CD14-positive monocyte (primary cell): ENCODE data around the gene NRXN3. TPM values are rescaled to one million over a fixed set of nuclear protein-coding genes. Genes with fewer than 3 reads are reported as not detected.

ENCODE experiments used
- DNase-seq, 3 donors: peaks; one replicate each; pipeline ENCODE4 v3.0.0-alpha.2; 2011 to 2022
- H2AFZ ChIP-seq: 2 replicates; pipeline ENCODE4 v1.6.0; 2012; ENCODE audit warnings: mild to moderate bottlenecking, low read depth, low read length, inconsistent platforms; ENCODE audit not compliant: insufficient read depth, poor library complexity, severe bottlenecking
- H3K27ac ChIP-seq, 2 donors: 1 replicate in 1 of 2; 2 replicates in 1 of 2; pipeline ENCODE4 v1.5.1; 2012 to 2013; ENCODE audit warnings: low read length in 2 of 2, control low read depth in 1 of 2, inconsistent platforms in 1 of 2, low read depth in 1 of 2, mild to moderate bottlenecking in 1 of 2
- H3K27me3 ChIP-seq, 2 donors: one replicate each; pipeline versions ENCODE4 v1.6.0 to v1.6.1; 2011 to 2013; ENCODE audit warnings: low read length in 2 of 2; ENCODE audit not compliant: control insufficient read depth in 2 of 2, insufficient read depth in 2 of 2
- H3K36me3 ChIP-seq, 2 donors: replicated peaks in 1 of 2; 1 replicate in 1 of 2; 2 replicates in 1 of 2; pipeline versions ENCODE4 v1.5.1 to v1.6.1; 2012 to 2013; ENCODE audit warnings: low read length in 2 of 2, control low read depth in 1 of 2, inconsistent platforms in 1 of 2, mild to moderate bottlenecking in 1 of 2; ENCODE audit not compliant: insufficient read depth in 2 of 2, control insufficient read depth in 1 of 2
- H3K4me1 ChIP-seq, 2 donors: 1 replicate in 1 of 2; 2 replicates in 1 of 2; pipeline versions ENCODE4 v1.5.1 to v1.6.1; 2012 to 2013; ENCODE audit warnings: low read length in 2 of 2, control low read depth in 1 of 2, inconsistent platforms in 1 of 2, mild to moderate bottlenecking in 1 of 2, moderate library complexity in 1 of 2; ENCODE audit not compliant: insufficient read depth in 2 of 2, control insufficient read depth in 1 of 2
- H3K4me2 ChIP-seq: replicated peaks from 2 replicates; pipeline ENCODE3; 2012; ENCODE audit warnings: low read length, moderate library complexity, mild to moderate bottlenecking; ENCODE audit not compliant: poor library complexity, severe bottlenecking; ENCODE audit errors: extremely low read depth
- H3K4me3 ChIP-seq, 3 experiments: fragments of 200-600 bp in 1 of 3; sonication (generic) in 1 of 3; replicated peaks in 1 of 3; 1 replicate in 2 of 3; 2 replicates in 1 of 3; pipeline ENCODE4 v1.5.1; 2011 to 2013; ENCODE audit warnings: low read length in 3 of 3, mild to moderate bottlenecking in 3 of 3, control low read depth in 2 of 3, low read depth in 2 of 3, inconsistent platforms in 1 of 3, moderate library complexity in 1 of 3
- H3K79me2 ChIP-seq: 2 replicates; pipeline ENCODE4 v1.6.0; 2012; ENCODE audit warnings: mild to moderate bottlenecking, control low read depth, inconsistent platforms, low read length, moderate library complexity; ENCODE audit not compliant: insufficient read depth
- H3K9ac ChIP-seq: 2 replicates; pipeline ENCODE4 v1.6.0; 2017; ENCODE audit warnings: low read length, mild to moderate bottlenecking; ENCODE audit not compliant: insufficient read depth, poor library complexity, severe bottlenecking
- H3K9me3 ChIP-seq, 2 donors: replicated peaks in 1 of 2; 1 replicate in 1 of 2; 2 replicates in 1 of 2; pipeline versions ENCODE4 v1.5.1 to v1.6.1; 2012 to 2013; ENCODE audit warnings: low read length in 2 of 2, control low read depth in 1 of 2; ENCODE audit not compliant: control insufficient read depth in 1 of 2, insufficient read depth in 1 of 2
- H4K20me1 ChIP-seq: 2 replicates; pipeline ENCODE4 v1.6.0; 2012; ENCODE audit warnings: mild to moderate bottlenecking, low read length, control low read depth, moderate library complexity; ENCODE audit not compliant: insufficient read depth
- H3K27ac Mint-ChIP-seq, 7 donors: one replicate each; pipeline ENCODE4 v1.8.0; 2020; ENCODE audit warnings: mild to moderate bottlenecking in 7 of 7, mixed read lengths in 7 of 7, moderate library complexity in 6 of 7, inconsistent platforms in 2 of 7
- H3K27me3 Mint-ChIP-seq, 3 donors: one replicate each; pipeline ENCODE4 v1.8.0; 2021 to 2022; ENCODE audit warnings: low read depth in 3 of 3, mild to moderate bottlenecking in 3 of 3, mixed read lengths in 3 of 3, moderate library complexity in 3 of 3, inconsistent platforms in 1 of 3
- H3K36me3 Mint-ChIP-seq, 2 donors: one replicate each; pipeline ENCODE4 v1.8.0; 2020; ENCODE audit warnings: mixed read lengths in 2 of 2, inconsistent platforms in 1 of 2, mild to moderate bottlenecking in 1 of 2
- H3K4me1 Mint-ChIP-seq: one replicate; pipeline ENCODE4 v1.8.0; 2020; ENCODE audit warnings: mild to moderate bottlenecking, mixed read lengths
- H3K4me3 Mint-ChIP-seq, 2 donors: one replicate each; pipeline ENCODE4 v1.8.0; 2020; ENCODE audit warnings: mild to moderate bottlenecking in 2 of 2, mixed read lengths in 2 of 2, moderate library complexity in 1 of 2
- H3K9me3 Mint-ChIP-seq, 7 donors: one replicate each; pipeline ENCODE4 v1.8.0; 2020 to 2022; ENCODE audit warnings: mixed read lengths in 7 of 7, mild to moderate bottlenecking in 6 of 7, moderate library complexity in 6 of 7, inconsistent platforms in 2 of 7
- whole genome bisulfite sequencing: methylation state at CpG from one replicate; pipeline ENCODE4 v1.1.5; 2013; ENCODE audit warnings: missing lambda C conversion rate; ENCODE audit not compliant: insufficient coverage; 5-methylcytosine and 5-hydroxymethylcytosine counted together
- intact Hi-C, 2 donors: fragments of 100-400 bp; cut with micrococcal nuclease; formaldehyde crosslinking; loops; one replicate each; pipeline versions ENCODE4 v1.15.0 to v1.15.1; 2023
- polyA plus RNA-seq, 3 donors: library from polyadenylated mRNA; depleted of rRNA in 1 of 3; unstranded in 2 of 3; stranded (reverse) in 1 of 3; fragments of 300-500 nt in 2 of 3; fragments of >200 nt in 1 of 3; fragmentation: Illumina TruSeq in 2 of 3; gene quantifications; 1 replicate in 2 of 3; 2 replicates in 1 of 3; pipeline ENCODE4 v1.2.3, GENCODE V29; 2012 to 2021
- TF ChIP-seq, protein P1 (sequence below): fragments of 200-600 bp; IDR thresholded peaks from one replicate; pipeline ENCODE4 v1.8.0; 2022; ENCODE audit warnings: antibody characterized with exemption, mild to moderate bottlenecking

The NRXN3 gene
- polyA plus RNA-seq, 3 donors, result not detected

DNA sequence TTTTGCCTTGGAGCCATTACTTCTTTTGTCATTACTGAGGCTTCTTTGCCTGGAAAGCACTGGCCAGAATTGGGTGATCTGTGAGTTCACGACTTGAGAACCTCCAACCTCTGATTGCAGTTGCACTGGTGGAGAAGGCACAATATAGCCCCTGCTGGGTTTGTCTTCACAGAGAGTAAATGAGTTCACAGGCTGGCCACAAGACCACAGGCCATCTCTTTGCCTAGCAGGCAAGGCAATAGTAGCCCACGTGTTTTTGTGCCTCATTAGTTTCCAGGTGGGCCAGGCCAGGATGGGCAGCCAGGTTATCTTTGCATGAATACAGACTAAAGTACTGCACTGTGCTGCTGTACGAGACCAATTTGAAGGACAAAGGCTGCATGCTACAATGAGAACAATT lies 468.8 kb downstream of the NRXN3 start:
- H3K4me1 Mint-ChIP-seq, result no peaks in the 10 kb centered on the region
- H3K9me3 Mint-ChIP-seq, result peaks cover 0 to 10% (median 2%) of the 10 kb centered on the region in 7 donors
- no peak for DNase-seq
- no peaks in the 10 kb centered on the region for H3K36me3 Mint-ChIP-seq
- Histone ChIP-seq H4K20me1 (no peaks in the 10 kb centered on the region), H3K79me2 (no peaks in the 10 kb centered on the region), H3K9ac (no peak overlapping the region), H3K27ac (no peak overlapping the region), H3K4me1 (no peaks in the 10 kb centered on the region), H3K36me3 (no peaks in the 10 kb centered on the region), H3K4me3 (no peak overlapping the region), H2AFZ (no peak overlapping the region), H3K9me3 (no peaks in the 10 kb centered on the region), H3K27me3 (no peaks in the 10 kb centered on the region), H3K4me2 (no peak overlapping the region)
- H3K4me3 Mint-ChIP-seq, result no peak overlapping the region
- 80% methylated on average over 3 of the region's 3 CpGs for WGBS
- H3K27me3 Mint-ChIP-seq, result peaks cover 0 to 1% (median 0%) of the 10 kb centered on the region in 3 donors
- TF ChIP-seq, protein P1, sequence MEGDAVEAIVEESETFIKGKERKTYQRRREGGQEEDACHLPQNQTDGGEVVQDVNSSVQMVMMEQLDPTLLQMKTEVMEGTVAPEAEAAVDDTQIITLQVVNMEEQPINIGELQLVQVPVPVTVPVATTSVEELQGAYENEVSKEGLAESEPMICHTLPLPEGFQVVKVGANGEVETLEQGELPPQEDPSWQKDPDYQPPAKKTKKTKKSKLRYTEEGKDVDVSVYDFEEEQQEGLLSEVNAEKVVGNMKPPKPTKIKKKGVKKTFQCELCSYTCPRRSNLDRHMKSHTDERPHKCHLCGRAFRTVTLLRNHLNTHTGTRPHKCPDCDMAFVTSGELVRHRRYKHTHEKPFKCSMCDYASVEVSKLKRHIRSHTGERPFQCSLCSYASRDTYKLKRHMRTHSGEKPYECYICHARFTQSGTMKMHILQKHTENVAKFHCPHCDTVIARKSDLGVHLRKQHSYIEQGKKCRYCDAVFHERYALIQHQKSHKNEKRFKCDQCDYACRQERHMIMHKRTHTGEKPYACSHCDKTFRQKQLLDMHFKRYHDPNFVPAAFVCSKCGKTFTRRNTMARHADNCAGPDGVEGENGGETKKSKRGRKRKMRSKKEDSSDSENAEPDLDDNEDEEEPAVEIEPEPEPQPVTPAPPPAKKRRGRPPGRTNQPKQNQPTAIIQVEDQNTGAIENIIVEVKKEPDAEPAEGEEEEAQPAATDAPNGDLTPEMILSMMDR, result no peak
- intact Hi-C loops, result no loop called here
- H3K27ac Mint-ChIP-seq, result no peak overlapping the region

DNA sequence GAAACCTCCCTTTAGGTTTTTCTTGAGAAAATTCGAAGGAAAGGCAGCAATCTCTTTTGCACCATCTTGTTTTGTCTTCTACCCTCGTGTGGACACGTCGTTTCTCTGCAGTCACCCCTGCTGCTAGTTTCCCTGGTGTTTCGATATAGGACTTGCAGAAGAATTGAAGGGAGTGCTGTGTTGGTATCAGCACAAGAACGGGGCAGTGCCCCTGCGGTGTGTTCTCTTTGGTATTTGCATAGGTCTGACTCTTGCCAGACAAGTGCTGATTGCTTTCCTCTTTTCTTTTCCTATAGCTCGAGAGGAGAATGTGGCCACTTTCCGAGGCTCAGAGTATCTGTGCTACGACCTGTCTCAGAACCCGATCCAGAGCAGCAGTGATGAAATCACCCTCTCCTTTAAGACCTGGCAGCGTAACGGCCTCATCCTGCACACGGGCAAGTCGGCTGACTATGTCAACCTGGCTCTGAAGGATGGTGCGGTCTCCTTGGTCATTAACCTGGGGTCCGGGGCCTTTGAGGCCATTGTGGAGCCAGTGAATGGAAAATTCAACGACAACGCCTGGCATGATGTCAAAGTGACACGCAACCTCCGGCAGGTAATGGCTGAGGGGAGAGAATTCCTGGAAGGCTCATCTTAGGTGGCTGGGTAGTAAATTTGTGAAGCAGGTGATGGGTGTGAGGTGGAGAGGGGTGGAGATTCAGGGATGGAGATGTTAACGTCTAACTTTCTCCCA lies 474.8 kb downstream of the NRXN3 start:
- Histone ChIP-seq H4K20me1 (no peaks in the 10 kb centered on the region), H3K4me1 (no peaks in the 10 kb centered on the region), H3K36me3 (no peaks in the 10 kb centered on the region), H3K4me3 (no peak overlapping the region), H3K27me3 (no peaks in the 10 kb centered on the region), H3K27ac (no peak overlapping the region), H3K9me3 (no peaks in the 10 kb centered on the region), H2AFZ (no peak overlapping the region), H3K9ac (no peak overlapping the region), H3K4me2 (no peak overlapping the region), H3K79me2 (no peaks in the 10 kb centered on the region)
- H3K4me3 Mint-ChIP-seq, result no peak overlapping the region
- TF ChIP-seq, protein P1, result no peak
- H3K27ac Mint-ChIP-seq, result no peak overlapping the region
- H3K27me3 Mint-ChIP-seq, result peaks cover 0 to 1% (median 0%) of the 10 kb centered on the region in 3 donors
- H3K4me1 Mint-ChIP-seq, result no peaks in the 10 kb centered on the region
- H3K36me3 Mint-ChIP-seq, result no peaks in the 10 kb centered on the region
- intact Hi-C loops, result no loop called here
- WGBS, result 79% methylated on average over 20 of the region's 22 CpGs
- peaks cover 0 to 4% (median 3%) of the 10 kb centered on the region in 7 donors for H3K9me3 Mint-ChIP-seq
- DNase-seq, result no peak
